ENCODE measurements around the gene PTPRD. TPM values are rescaled to one million over a fixed set of nuclear protein-coding genes. Genes with fewer than 3 reads are reported as not detected.
"Not testable (repeated sequence)": the region's sequence is repeated elsewhere in the genome, so short reads cannot be mapped to it uniquely, and the experiment has no call there.

The PTPRD gene
- total RNA-seq, 1 donor from 2014 or later = 197 TPM

DNA sequence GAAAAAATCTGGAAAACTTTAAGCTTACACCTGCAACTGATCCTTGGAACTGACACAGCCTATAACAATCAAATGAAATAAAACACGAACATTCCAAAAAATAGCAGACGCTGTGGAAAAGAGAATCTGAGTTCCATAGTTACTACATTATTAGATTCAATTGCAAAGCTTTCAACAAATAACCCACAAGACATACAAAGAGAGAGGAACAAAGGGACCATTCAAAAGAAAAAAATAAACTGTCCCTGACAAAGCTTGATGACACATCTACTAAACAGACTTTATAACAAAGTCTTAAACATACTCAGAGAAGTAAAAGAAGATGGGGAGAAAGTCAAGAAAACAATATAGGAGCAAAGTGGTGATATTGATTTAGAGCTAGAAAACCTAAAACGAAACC is 1123.6 kb downstream of the PTPRD start:
- Mint-ChIP-seq H3K9me3 (peaks cover 4% of the 10 kb centered on the region), H3K4me3 (no peak overlapping the region), H3K27ac (no peak overlapping the region), H3K4me1 (ENCODE audit: unreplicated experiment) (no peaks in the 10 kb centered on the region), H3K36me3 (no peaks in the 10 kb centered on the region), H3K27me3 (no peaks in the 10 kb centered on the region)
- no peak for DNase-seq (ENCODE audit: extremely low spot score, unreplicated experiment)
- TF ChIP-seq CTCF (conservative IDR thresholded peaks at IDR 0.05) = no peak

- Mint-ChIP-seq H3K9me3 (no peaks in the 10 kb centered on the region), H3K27ac (no peak overlapping the region), H3K4me3 (no peak overlapping the region), H3K36me3 (no peaks in the 10 kb centered on the region), H3K4me1 (ENCODE audit: unreplicated experiment) (no peaks in the 10 kb centered on the region), H3K27me3 (no peaks in the 10 kb centered on the region)
- no peak for DNase-seq (ENCODE audit: extremely low spot score, unreplicated experiment)
- no peak for TF ChIP-seq CTCF (conservative IDR thresholded peaks at IDR 0.05)
These were observed 1129.6 kb downstream of the PTPRD start for GRCh38 chr9:9483175-9483574.

GRCh38 chr9:9478741-9479140 is 1134.1 kb downstream of the PTPRD start:
- no peaks in the 10 kb centered on the region for H3K36me3 Mint-ChIP-seq
- no peak overlapping the region for H3K4me3 Mint-ChIP-seq
- no peak overlapping the region for H3K27ac Mint-ChIP-seq
- no peak for DNase-seq (ENCODE audit: extremely low spot score, unreplicated experiment)
- H3K27me3 Mint-ChIP-seq = no peaks in the 10 kb centered on the region
- no peaks in the 10 kb centered on the region for H3K4me1 Mint-ChIP-seq (ENCODE audit: unreplicated experiment)
- no peaks in the 10 kb centered on the region for H3K9me3 Mint-ChIP-seq
- TF ChIP-seq CTCF (conservative IDR thresholded peaks at IDR 0.05) = no peak

GRCh38 chr9:9469271-9469670 is 1143.5 kb downstream of the PTPRD start:
- DNase-seq (ENCODE audit: extremely low spot score, unreplicated experiment) = no peak
- H3K36me3 Mint-ChIP-seq = no peaks in the 10 kb centered on the region
- H3K27ac Mint-ChIP-seq = no peak overlapping the region
- no peak for TF ChIP-seq CTCF (conservative IDR thresholded peaks at IDR 0.05)
- H3K9me3 Mint-ChIP-seq = no peaks in the 10 kb centered on the region
- H3K4me3 Mint-ChIP-seq = no peak overlapping the region
- no peaks in the 10 kb centered on the region for H3K27me3 Mint-ChIP-seq
- H3K4me1 Mint-ChIP-seq (ENCODE audit: unreplicated experiment) = no peaks in the 10 kb centered on the region

- not testable (repeated sequence) for H3K4me3 Mint-ChIP-seq; DNase-seq (ENCODE audit: extremely low spot score, unreplicated experiment); H3K9me3 Mint-ChIP-seq; H3K4me1 Mint-ChIP-seq (ENCODE audit: unreplicated experiment); H3K27ac Mint-ChIP-seq; H3K36me3 Mint-ChIP-seq; H3K27me3 Mint-ChIP-seq
These were observed 1170.9 kb downstream of the PTPRD start for GRCh38 chr9:9441874-9442273.

GRCh38 chr9:9437641-9438040 is 1175.2 kb downstream of the PTPRD start:
- no peak overlapping the region for H3K4me3 Mint-ChIP-seq
- H3K27me3 Mint-ChIP-seq = no peaks in the 10 kb centered on the region
- H3K9me3 Mint-ChIP-seq = no peaks in the 10 kb centered on the region
- no peaks in the 10 kb centered on the region for H3K36me3 Mint-ChIP-seq
- no peak for TF ChIP-seq CTCF (conservative IDR thresholded peaks at IDR 0.05)
- H3K27ac Mint-ChIP-seq = no peak overlapping the region
- peaks cover 4% of the 10 kb centered on the region for H3K4me1 Mint-ChIP-seq (ENCODE audit: unreplicated experiment)
- no peak for DNase-seq (ENCODE audit: extremely low spot score, unreplicated experiment)

- H3K27ac Mint-ChIP-seq; DNase-seq (ENCODE audit: extremely low spot score, unreplicated experiment); H3K27me3 Mint-ChIP-seq; H3K4me3 Mint-ChIP-seq; H3K4me1 Mint-ChIP-seq (ENCODE audit: unreplicated experiment); H3K9me3 Mint-ChIP-seq; H3K36me3 Mint-ChIP-seq: not testable (repeated sequence)
These were observed 1186.3 kb downstream of the PTPRD start for GRCh38 chr9:9426454-9426853.
